Loucy (cell line): ENCODE results near the gene ZIC1.

Experiments used
- H2AFZ ChIP-seq: fragments of 200-600 bp; sonication (generic); 2 replicates; pipeline ENCODE4 v1.6.0; 2016; ENCODE audit warnings: antibody characterized with exemption, mild to moderate bottlenecking, low read length, moderate library complexity
- H3F3A ChIP-seq: fragments of 200-600 bp; 2 replicates; pipeline ENCODE4 v1.6.0; 2016; ENCODE audit warnings: antibody characterized with exemption, low read depth, mild to moderate bottlenecking
- H3K27me3 ChIP-seq: fragments of 200-600 bp; sonication (generic); 2 replicates; pipeline ENCODE4 v1.6.1; 2014; ENCODE audit warnings: low read length, mild to moderate bottlenecking; ENCODE audit not compliant: insufficient read depth, poor library complexity, severe bottlenecking
- H3K36me3 ChIP-seq: fragments of 200-600 bp; sonication (generic); 2 replicates; pipeline ENCODE4 v1.6.1; 2016; ENCODE audit warnings: low read length; ENCODE audit not compliant: insufficient read depth
- H3K4me1 ChIP-seq: fragments of 200-600 bp; sonication (generic); 2 replicates; pipeline ENCODE4 v1.5.1; 2014; ENCODE audit warnings: low read length, mild to moderate bottlenecking; ENCODE audit not compliant: insufficient read depth, poor library complexity, severe bottlenecking
- H3K4me2 ChIP-seq: fragments of 200-600 bp; sonication (generic); 2 replicates; pipeline ENCODE4 v1.6.0; 2014; ENCODE audit warnings: antibody characterized with exemption, low read length, low read depth, mild to moderate bottlenecking; ENCODE audit not compliant: poor library complexity, severe bottlenecking
- H3K4me3 ChIP-seq: fragments of 200-600 bp; sonication (generic); 2 replicates; pipeline ENCODE4 v1.5.1; 2014; ENCODE audit warnings: low read length, mild to moderate bottlenecking, mixed read lengths; ENCODE audit not compliant: poor library complexity, severe bottlenecking
- H3K79me2 ChIP-seq: fragments of 200-600 bp; sonication (generic); 2 replicates; pipeline ENCODE4 v1.6.1; 2014; ENCODE audit warnings: low read length; ENCODE audit not compliant: insufficient read depth
- H3K9ac ChIP-seq: fragments of 200-600 bp; sonication (generic); 2 replicates; pipeline ENCODE4 v1.6.0; 2014; ENCODE audit warnings: mild to moderate bottlenecking, low read depth, low read length, moderate library complexity; ENCODE audit not compliant: poor library complexity, severe bottlenecking
- H3K9me2 ChIP-seq: fragments of 200-600 bp; sonication (generic); replicated peaks from 2 replicates; pipeline ENCODE4 v1.6.1; 2016; ENCODE audit warnings: low read depth, low read length, mixed read lengths
- H3K9me3 ChIP-seq: fragments of 200-600 bp; sonication (generic); 2 replicates; pipeline ENCODE4 v1.6.1; 2014; ENCODE audit warnings: mild to moderate bottlenecking, antibody characterized with exemption, low read length, low read depth; ENCODE audit not compliant: insufficient read depth
- H4K20me1 ChIP-seq: fragments of 200-600 bp; sonication (generic); 2 replicates; pipeline ENCODE4 v1.6.0; 2014; ENCODE audit warnings: antibody characterized with exemption, low read length, mild to moderate bottlenecking; ENCODE audit not compliant: insufficient read depth, poor library complexity, severe bottlenecking
- CTCF ChIP-seq: fragments of 200-600 bp; sonication (generic); conservative IDR thresholded peaks from 2 replicates; pipeline ENCODE4 v1.5.1; 2014; ENCODE audit warnings: mild to moderate bottlenecking, antibody characterized with exemption, low read length
- EZH2phosphoT487 ChIP-seq: fragments of 200-600 bp; IDR thresholded peaks from 2 replicates; pipeline ENCODE4 v1.6.1; 2018; ENCODE audit warnings: antibody characterized with exemption, mild to moderate bottlenecking, moderate library complexity, borderline replicate concordance

Gene ZIC1

DNA sequence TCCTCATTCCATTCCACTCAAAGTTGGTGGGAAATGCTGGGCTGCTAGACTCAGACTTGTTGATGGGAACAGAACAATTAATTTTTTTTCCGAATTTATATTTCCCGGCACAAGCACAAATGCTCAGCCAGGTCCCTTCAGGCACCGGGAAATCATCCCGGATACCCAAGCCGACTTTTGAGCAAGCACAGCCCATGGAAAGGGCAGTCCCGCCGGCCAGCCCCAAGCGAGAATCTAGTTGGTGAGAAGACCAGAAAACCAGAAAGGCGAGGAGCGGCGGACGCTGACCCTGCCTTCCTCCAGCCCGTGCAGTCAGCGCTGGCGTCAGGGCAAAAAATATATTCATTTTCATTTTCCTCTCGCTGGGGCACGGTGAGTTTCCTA lies 2.1 kb upstream of the ZIC1 start:
- no peaks in the 10 kb centered on the region for H3K79me2 ChIP-seq
- no peak overlapping the region for H2AFZ ChIP-seq
- no peak overlapping the region for H3K9ac ChIP-seq
- H3K27me3 ChIP-seq = peaks cover 6% of the 10 kb centered on the region
- H3K4me3 ChIP-seq = no peak overlapping the region
- no peaks in the 10 kb centered on the region for H3K36me3 ChIP-seq
- peaks cover 7% of the 10 kb centered on the region for H3K4me1 ChIP-seq
- no peaks in the 10 kb centered on the region for H3F3A ChIP-seq
- TF ChIP-seq EZH2phosphoT487 (no peak), CTCF (no peak)
- H3K9me2 ChIP-seq = no peaks in the 10 kb centered on the region
- H3K4me2 ChIP-seq = peak overlapping the region; percentile 72
- no peaks in the 10 kb centered on the region for H3K9me3 ChIP-seq
- no peaks in the 10 kb centered on the region for H4K20me1 ChIP-seq

GRCh38 chr3:147407498-147408187 lies 1.5 kb upstream of the ZIC1 start:
- Histone ChIP-seq H3K9me3 (no peaks in the 10 kb centered on the region), H3K4me2 (no peak overlapping the region), H3K79me2 (no peaks in the 10 kb centered on the region), H3K27me3 (peaks cover 6% of the 10 kb centered on the region), H2AFZ (no peak overlapping the region), H3K4me1 (peaks cover 7% of the 10 kb centered on the region), H4K20me1 (no peaks in the 10 kb centered on the region), H3K36me3 (no peaks in the 10 kb centered on the region), H3K4me3 (no peak overlapping the region), H3F3A (no peaks in the 10 kb centered on the region), H3K9me2 (no peaks in the 10 kb centered on the region), H3K9ac (no peak overlapping the region)
- TF ChIP-seq EZH2phosphoT487 = no peak

DNA sequence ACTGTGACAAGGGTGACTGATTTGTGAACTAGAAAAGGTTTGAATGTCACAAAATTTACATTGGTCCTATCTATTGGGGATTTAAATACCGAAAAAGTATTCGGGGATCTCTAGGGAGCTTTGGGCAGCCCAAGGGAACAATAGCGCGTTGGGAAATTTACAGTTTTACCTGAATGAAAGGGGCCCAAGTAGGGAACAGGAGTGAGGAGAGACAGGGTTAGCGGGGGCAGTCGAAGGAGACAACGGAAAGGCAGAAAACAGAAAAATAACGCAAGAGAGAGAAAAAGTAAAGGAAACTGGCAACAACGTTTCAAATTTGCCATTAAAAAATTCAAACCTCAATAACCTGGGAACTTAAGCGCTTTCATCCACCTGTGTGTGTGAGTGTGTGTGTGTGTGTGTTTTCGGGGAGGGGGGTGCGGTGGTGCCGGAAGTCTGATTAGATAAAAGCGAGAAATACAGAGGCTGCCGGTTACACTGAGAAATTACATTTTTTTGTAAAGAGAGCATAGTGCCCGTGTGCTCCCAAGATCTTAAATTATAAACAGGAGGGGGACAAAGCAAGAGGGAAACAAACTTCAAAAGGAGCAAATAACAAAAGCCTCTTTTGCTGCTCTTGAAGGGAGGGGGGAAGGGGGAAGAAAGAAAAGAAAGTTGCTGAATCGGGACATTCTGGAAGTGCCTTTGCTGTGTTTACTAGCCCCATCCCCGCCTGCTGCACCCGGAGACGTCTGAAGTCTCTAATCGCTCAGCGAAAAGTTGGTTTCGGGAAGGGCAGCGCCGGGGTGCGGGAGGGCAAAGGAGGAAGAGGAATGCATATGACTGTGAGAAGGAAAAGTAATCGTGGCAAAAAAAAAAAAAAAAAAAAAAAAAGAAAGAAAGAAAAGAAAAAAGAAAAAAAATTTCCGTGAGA lies 721 bp upstream of the ZIC1 start:
- no peaks in the 10 kb centered on the region for H3K79me2 ChIP-seq
- H3K9me2 ChIP-seq = no peaks in the 10 kb centered on the region
- H3K4me1 ChIP-seq = peaks cover 7% of the 10 kb centered on the region
- no peaks in the 10 kb centered on the region for H3K36me3 ChIP-seq
- H2AFZ ChIP-seq = 0 out of 2 replicates have a peak overlapping the region, but pooled peaks have one; percentile 3
- no peak for TF ChIP-seq CTCF
- no peaks in the 10 kb centered on the region for H3F3A ChIP-seq
- peaks cover 6% of the 10 kb centered on the region for H3K27me3 ChIP-seq
- H3K4me3 ChIP-seq = peak overlapping the region; percentile 47
- no peaks in the 10 kb centered on the region for H4K20me1 ChIP-seq
- no peak overlapping the region for H3K9ac ChIP-seq
- H3K4me2 ChIP-seq = peak overlapping the region; percentile 51
- H3K9me3 ChIP-seq = no peaks in the 10 kb centered on the region
